GM19035 (cell line): ENCODE results near the gene THUMPD1.
"Not testable (repeated sequence)": the region's sequence is repeated elsewhere in the genome, so short reads cannot be mapped to it uniquely, and the experiment has no call there.

Experiments used
- ATAC-seq: cut with Tn5 transposase; IDR thresholded peaks from one replicate; pipeline ENCODE4 v1.9.1; 2021; ENCODE audit not compliant: unreplicated experiment

THUMPD1 gene

GRCh38 chr16:20741554-20742285 is at the start of gene THUMPD1:
Gene THUMPD1, minus strand, starts transcription at chr16:20741818. Its CDS starts 79 bp downstream, at chr16:20741739.
- peak; percentile 87 for ATAC-seq

GRCh38 chr16:20789130-20789529 is 47.5 kb upstream of the THUMPD1 start:
- no peak for ATAC-seq

GRCh38 chr16:20784204-20784603 is 42.6 kb upstream of the THUMPD1 start:
- no peak for ATAC-seq

- no peak for ATAC-seq
These were observed 40.9 kb upstream of the THUMPD1 start for GRCh38 chr16:20782470-20782869.

- ATAC-seq, result no peak
These were observed 40.1 kb upstream of the THUMPD1 start for GRCh38 chr16:20781697-20782096.

GRCh38 chr16:20774703-20775362 is 33.2 kb upstream of the THUMPD1 start:
- ATAC-seq, result no peak

- no peak for ATAC-seq
These were observed 32.1 kb upstream of the THUMPD1 start for GRCh38 chr16:20773679-20774078.

GRCh38 chr16:20768818-20769217 is 27.2 kb upstream of the THUMPD1 start:
- ATAC-seq, result no peak

- ATAC-seq, result no peak
These were observed 26.5 kb upstream of the THUMPD1 start for GRCh38 chr16:20768121-20768520.

- ATAC-seq, result no peak
These were observed 26.0 kb upstream of the THUMPD1 start for GRCh38 chr16:20767577-20767976.

- ATAC-seq, result no peak
These were observed 24.7 kb upstream of the THUMPD1 start for GRCh38 chr16:20766294-20766693.

- no peak for ATAC-seq
These were observed 24.1 kb upstream of the THUMPD1 start for GRCh38 chr16:20765732-20766131.

- not testable (repeated sequence) for ATAC-seq
These were observed 22.8 kb upstream of the THUMPD1 start for GRCh38 chr16:20764448-20764847.

- ATAC-seq, result peak; percentile 98
These were observed 22.0 kb upstream of the THUMPD1 start, which contains the start of gene ACSM3 for GRCh38 chr16:20763461-20764232. Gene ACSM3, plus strand, starts transcription at chr16:20764014. Its CDS starts 6,021 bp downstream, at chr16:20770035.

GRCh38 chr16:20762404-20763123 is 20.9 kb upstream of the THUMPD1 start:
- no peak for ATAC-seq

- ATAC-seq, result no peak
These were observed 19.6 kb upstream of the THUMPD1 start for GRCh38 chr16:20761175-20761574.

GRCh38 chr16:20760346-20760745 is 18.7 kb upstream of the THUMPD1 start:
- no peak for ATAC-seq

GRCh38 chr16:20755799-20756198 is 14.2 kb upstream of the THUMPD1 start:
- not testable (repeated sequence) for ATAC-seq

- ATAC-seq, result no peak
These were observed 13.6 kb upstream of the THUMPD1 start for GRCh38 chr16:20755238-20755637.

- no peak for ATAC-seq
These were observed 12.1 kb upstream of the THUMPD1 start for GRCh38 chr16:20753727-20754126.

- ATAC-seq, result no peak
These were observed 8.9 kb upstream of the THUMPD1 start for GRCh38 chr16:20750558-20750957.
